K562 (cell line): ENCODE data around the gene VHLL. TPM values are rescaled to one million over a fixed set of nuclear protein-coding genes. Genes with fewer than 3 reads are reported as not detected.

Source experiments
- BRCA1 ChIP-seq, 2 experiments: fragments of 450-650 bp in 1 of 2; sonication (generic) in 1 of 2; formaldehyde crosslinking in 1 of 2; IDR thresholded peaks; 2 replicates each; pipeline versions ENCODE4 v1.5.0 to v1.6.1; 2017 to 2020; ENCODE audit warnings: mild to moderate bottlenecking in 1 of 2, missing genetic modification reagents in 1 of 2
- ESRRA ChIP-seq: fragments of 450-650 bp; IDR thresholded peaks from 2 replicates; pipeline ENCODE4 v1.6.1; 2014; ENCODE audit warnings: low read depth, mild to moderate bottlenecking, moderate library complexity, borderline replicate concordance
- FOXP1 ChIP-seq: sonication (generic); formaldehyde crosslinking; IDR thresholded peaks from 2 replicates; pipeline ENCODE4 v1.8.0; 2022; ENCODE audit warnings: mild to moderate bottlenecking, missing genetic modification reagents
- GATAD2A ChIP-seq: fragments of 450-650 bp; IDR thresholded peaks from 2 replicates; pipeline ENCODE4 v1.6.1; 2017
- NBN ChIP-seq: fragments of 450-650 bp; IDR thresholded peaks from 2 replicates; pipeline ENCODE4 v1.6.1; 2016; ENCODE audit warnings: low read depth, mild to moderate bottlenecking
- polyA plus RNA-seq, 8 experiments: library from polyadenylated mRNA; depleted of rRNA in 4 of 8; stranded (reverse) in 5 of 8; unstranded in 3 of 8; fragments of >200 nt; fragmentation: Nextera tagmentation in 2 of 8; fragmentation: Illumina TruSeq in 1 of 8; extraction: Ambion mirVana in 2 of 8; extraction: Trizol in 1 of 8; gene quantifications; 2 replicates each; pipeline versions ENCODE4 v1.2.1 to v1.2.3, GENCODE V29; 2011 to 2014; ENCODE audit warnings: inconsistent platforms in 1 of 8, missing spikeins in 1 of 8
- total RNA-seq, 7 experiments: library from RNA; depleted of rRNA in 6 of 7; stranded (reverse); fragments of >200 nt in 6 of 7; fragmentation: Illumina TruSeq in 2 of 7; extraction: Trizol in 2 of 7; gene quantifications; 2 replicates each; pipeline versions ENCODE4 v1.2.1 to v1.2.3, GENCODE V29; 2011 to 2021; ENCODE audit warnings: low replicate concordance in 1 of 7
- TF ChIP-seq, protein P1 (sequence below), 2 experiments: fragments of 450-650 bp; IDR thresholded peaks; 2 replicates each; pipeline ENCODE4 v1.6.1; 2016; ENCODE audit warnings: mild to moderate bottlenecking in 2 of 2, borderline replicate concordance in 1 of 2, low read depth in 1 of 2, moderate library complexity in 1 of 2
- TF ChIP-seq, protein P2 (sequence below): fragments of 450-650 bp; IDR thresholded peaks from 2 replicates; pipeline ENCODE4 v1.6.1; 2018; ENCODE audit warnings: mild to moderate bottlenecking, low read depth; ENCODE audit not compliant: partially characterized antibody
- TF ChIP-seq, protein P3 (sequence below): fragments of 250-450 bp; sonication (Bioruptor Pico); IDR thresholded peaks from 2 replicates; pipeline ENCODE4 v1.6.1; 2021; ENCODE audit warnings: mild to moderate bottlenecking
- TF ChIP-seq, protein P4 (sequence below), 3 experiments: fragments of 200-800 bp in 1 of 3; sonication (Bioruptor generic) in 1 of 3; sonication (generic) in 1 of 3; formaldehyde crosslinking in 1 of 3; IDR thresholded peaks; 2 replicates each; pipeline versions ENCODE4 v1.6.1 to v1.8.0; 2016 to 2022; ENCODE audit warnings: mild to moderate bottlenecking in 2 of 3, missing compliant biosample characterization in 2 of 3, missing genetic modification characterization in 2 of 3, missing genetic modification reagents in 1 of 3
- TF ChIP-seq, protein P5 (sequence below): fragments of 250-450 bp; sonication (Bioruptor Pico); IDR thresholded peaks from 2 replicates; pipeline ENCODE4 v1.8.0; 2021; ENCODE audit warnings: moderate library complexity, mild to moderate bottlenecking, inconsistent platforms

The VHLL gene
- total and polyA plus RNA-seq, 9 of the 15 experiments (the other 6 are each of a cell fraction or from before 2014, with no cell fraction given), result not detected

DNA sequence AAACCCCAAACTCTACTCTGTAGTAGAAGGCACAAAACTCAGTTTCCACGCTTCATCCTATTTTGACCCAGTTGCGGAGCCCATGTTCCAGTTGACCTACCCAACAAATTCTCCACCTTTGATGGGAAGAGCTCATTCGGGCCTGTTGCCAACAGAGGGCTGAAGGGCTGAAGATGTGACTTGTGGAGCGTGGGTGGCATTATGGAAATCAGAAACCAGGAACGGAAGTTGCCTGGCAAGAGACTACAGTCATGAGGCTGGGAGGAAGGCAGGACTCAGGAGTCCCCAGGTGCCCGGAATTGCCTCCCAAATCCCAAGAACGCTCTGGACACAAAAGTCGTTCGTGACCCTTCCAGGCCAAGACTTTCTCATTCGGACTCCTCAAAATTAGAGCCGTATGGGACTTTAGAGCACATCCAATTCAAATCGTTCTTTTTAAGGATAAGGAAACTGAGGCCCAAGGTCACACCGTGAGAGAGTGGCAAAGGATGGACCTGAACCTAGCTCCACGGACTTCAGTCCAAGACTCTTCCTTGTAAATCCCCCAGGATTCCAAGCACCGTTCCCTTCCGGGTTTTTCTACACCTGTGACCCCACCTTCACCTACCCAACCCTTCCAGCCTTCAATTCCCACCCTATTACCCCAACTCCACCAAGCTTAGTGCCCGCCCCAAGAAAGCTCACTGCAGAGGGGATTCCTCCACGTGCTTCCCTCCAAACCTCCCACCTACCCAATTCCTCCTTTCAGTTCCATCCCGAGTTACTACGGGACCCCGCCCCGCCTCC is 17.2 kb downstream of the VHLL start (continued):
- TF ChIP-seq, protein P1, sequence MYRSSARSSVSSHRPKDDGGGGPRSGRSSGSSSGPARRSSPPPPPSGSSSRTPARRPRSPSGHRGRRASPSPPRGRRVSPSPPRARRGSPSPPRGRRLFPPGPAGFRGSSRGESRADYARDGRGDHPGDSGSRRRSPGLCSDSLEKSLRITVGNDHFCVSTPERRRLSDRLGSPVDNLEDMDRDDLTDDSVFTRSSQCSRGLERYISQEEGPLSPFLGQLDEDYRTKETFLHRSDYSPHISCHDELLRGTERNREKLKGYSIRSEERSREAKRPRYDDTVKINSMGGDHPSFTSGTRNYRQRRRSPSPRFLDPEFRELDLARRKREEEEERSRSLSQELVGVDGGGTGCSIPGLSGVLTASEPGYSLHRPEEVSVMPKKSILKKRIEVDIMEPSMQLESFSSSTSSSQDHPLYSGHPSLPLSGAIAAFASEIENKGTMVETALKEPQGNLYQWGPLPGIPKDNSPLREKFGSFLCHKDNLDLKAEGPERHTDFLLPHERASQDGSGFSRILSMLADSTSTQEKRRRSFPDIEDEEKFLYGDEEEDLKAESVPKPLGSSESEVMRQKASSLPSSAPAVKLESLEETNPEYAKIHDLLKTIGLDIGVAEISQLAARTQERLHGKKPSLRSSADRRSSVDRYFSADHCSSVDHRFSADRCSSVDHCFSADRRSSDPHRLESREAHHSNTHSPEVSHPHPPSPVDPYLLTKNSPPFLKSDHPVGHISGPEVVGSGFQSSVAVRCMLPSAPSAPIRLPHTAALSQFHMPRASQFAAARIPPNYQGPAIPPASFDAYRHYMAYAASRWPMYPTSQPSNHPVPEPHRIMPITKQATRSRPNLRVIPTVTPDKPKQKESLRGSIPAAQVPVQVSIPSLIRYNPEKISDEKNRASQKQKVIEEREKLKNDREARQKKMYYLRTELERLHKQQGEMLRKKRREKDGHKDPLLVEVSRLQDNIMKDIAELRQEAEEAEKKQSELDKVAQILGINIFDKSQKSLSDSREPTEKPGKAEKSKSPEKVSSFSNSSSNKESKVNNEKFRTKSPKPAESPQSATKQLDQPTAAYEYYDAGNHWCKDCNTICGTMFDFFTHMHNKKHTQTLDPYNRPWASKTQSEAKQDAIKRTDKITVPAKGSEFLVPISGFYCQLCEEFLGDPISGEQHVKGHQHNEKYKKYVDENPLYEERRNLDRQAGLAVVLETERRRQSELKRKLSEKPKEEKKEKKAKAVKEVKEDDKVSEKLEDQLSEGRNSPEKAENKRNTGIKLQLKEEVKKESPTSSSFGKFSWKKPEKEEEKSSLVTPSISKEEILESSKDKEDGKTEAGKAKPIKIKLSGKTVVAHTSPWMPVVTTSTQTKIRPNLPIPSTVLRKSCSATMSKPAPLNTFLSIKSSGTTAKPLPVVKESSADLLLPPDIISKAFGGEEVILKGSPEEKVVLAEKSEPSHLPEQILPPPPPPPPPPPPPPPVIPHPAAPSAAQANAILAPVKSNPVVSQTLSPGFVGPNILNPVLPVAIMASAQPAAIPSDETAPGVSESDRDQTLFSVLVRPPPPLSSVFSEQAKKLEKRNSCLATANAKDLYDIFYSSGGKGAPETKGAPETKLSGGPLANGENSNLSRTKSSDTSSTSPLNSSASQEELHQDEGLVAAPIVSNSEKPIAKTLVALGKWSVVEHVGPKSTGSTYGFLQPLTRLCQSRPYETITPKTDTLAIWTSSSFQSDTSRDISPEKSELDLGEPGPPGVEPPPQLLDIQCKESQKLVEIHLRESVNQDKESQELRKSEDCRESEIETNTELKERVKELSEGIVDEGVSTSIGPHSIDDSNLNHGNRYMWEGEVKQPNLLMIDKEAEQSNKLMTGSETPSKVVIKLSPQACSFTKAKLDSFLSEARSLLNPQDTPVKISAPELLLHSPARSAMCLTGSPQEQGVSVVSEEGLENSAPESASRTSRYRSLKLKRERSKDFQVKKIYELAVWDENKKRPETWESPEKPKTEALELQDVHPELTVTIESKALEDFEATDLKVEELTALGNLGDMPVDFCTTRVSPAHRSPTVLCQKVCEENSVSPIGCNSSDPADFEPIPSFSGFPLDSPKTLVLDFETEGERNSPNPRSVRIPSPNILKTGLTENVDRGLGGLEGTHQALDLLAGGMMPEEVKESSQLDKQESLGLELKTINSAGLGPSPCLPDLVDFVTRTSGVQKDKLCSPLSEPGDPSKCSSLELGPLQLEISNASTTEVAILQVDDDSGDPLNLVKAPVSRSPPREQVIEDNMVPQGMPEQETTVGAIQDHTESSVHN (IDR thresholded peaks at IDR 0.05; ENCODE audit: borderline replicate concordance in 1 of 2, low read depth in 1 of 2), result no peak
- TF ChIP-seq, protein P2, sequence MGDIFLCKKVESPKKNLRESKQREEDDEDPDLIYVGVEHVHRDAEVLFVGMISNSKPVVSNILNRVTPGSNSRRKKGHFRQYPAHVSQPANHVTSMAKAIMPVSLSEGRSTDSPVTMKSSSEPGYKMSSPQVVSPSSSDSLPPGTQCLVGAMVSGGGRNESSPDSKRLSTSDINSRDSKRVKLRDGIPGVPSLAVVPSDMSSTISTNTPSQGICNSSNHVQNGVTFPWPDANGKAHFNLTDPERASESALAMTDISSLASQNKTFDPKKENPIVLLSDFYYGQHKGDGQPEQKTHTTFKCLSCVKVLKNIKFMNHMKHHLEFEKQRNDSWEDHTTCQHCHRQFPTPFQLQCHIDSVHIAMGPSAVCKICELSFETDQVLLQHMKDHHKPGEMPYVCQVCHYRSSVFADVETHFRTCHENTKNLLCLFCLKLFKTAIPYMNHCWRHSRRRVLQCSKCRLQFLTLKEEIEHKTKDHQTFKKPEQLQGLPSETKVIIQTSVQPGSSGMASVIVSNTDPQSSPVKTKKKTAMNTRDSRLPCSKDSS, result no peak
- TF ChIP-seq BRCA1 (IDR thresholded peaks at IDR 0.05) (no peak), BRCA1 (CRISPR knock-in tag; IDR thresholded peaks at IDR 0.05) (no peak), NBN (0 out of 2 replicates have a peak, but pooled peaks have one; percentile 51), ESRRA (peak; percentile 56; the same call in 1 of the 2 replicates), GATAD2A (no peak), FOXP1 (no peak)
- TF ChIP-seq, protein P3, sequence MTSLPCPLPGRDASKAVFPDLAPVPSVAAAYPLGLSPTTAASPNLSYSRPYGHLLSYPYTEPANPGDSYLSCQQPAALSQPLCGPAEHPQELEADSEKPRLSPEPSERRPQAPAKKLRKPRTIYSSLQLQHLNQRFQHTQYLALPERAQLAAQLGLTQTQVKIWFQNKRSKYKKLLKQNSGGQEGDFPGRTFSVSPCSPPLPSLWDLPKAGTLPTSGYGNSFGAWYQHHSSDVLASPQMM (CRISPR knock-in tag), result no peak
- TF ChIP-seq, protein P4, sequence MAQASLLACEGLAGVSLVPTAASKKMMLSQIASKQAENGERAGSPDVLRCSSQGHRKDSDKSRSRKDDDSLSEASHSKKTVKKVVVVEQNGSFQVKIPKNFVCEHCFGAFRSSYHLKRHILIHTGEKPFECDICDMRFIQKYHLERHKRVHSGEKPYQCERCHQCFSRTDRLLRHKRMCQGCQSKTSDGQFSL (CRISPR knock-in tag; IDR thresholded peaks at IDR 0.05), result no peak
- TF ChIP-seq, protein P4 (tag; IDR thresholded peaks at IDR 0.05), result no peak
- TF ChIP-seq, protein P5, sequence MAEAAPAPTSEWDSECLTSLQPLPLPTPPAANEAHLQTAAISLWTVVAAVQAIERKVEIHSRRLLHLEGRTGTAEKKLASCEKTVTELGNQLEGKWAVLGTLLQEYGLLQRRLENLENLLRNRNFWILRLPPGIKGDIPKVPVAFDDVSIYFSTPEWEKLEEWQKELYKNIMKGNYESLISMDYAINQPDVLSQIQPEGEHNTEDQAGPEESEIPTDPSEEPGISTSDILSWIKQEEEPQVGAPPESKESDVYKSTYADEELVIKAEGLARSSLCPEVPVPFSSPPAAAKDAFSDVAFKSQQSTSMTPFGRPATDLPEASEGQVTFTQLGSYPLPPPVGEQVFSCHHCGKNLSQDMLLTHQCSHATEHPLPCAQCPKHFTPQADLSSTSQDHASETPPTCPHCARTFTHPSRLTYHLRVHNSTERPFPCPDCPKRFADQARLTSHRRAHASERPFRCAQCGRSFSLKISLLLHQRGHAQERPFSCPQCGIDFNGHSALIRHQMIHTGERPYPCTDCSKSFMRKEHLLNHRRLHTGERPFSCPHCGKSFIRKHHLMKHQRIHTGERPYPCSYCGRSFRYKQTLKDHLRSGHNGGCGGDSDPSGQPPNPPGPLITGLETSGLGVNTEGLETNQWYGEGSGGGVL (CRISPR knock-in tag), result no peak
